Neural progenitor cell (in vitro differentiated cells): Measurements from ENCODE around the gene HIRA. TPM values are rescaled to one million over a fixed set of nuclear protein-coding genes. Genes with fewer than 3 reads are reported as not detected.

Source experiments
- DNase-seq: peaks from one replicate; pipeline ENCODE4 v3.0.0-alpha.2; 2016; ENCODE audit warnings: low spot score
- H2AFZ ChIP-seq: fragments of 200-600 bp; sonication (generic); replicated peaks from 2 replicates; pipeline ENCODE4 v1.6.1; 2016; ENCODE audit warnings: antibody characterized with exemption
- H3F3A ChIP-seq: fragments of 200-600 bp; sonication (generic); 2 replicates; pipeline ENCODE4 v1.6.1; 2016; ENCODE audit warnings: antibody characterized with exemption, low read depth
- H3K27ac ChIP-seq: fragments of 200-600 bp; sonication (generic); 2 replicates; pipeline ENCODE4 v1.5.1; 2016; ENCODE audit warnings: mild to moderate bottlenecking
- H3K27me3 ChIP-seq: fragments of 200-600 bp; sonication (generic); 2 replicates; pipeline ENCODE4 v1.6.1; 2016; ENCODE audit warnings: mild to moderate bottlenecking, moderate library complexity
- H3K36me3 ChIP-seq: fragments of 200-600 bp; sonication (generic); 2 replicates; pipeline ENCODE4 v1.5.1; 2016
- H3K4me1 ChIP-seq: fragments of 200-600 bp; sonication (generic); 2 replicates; pipeline ENCODE4 v1.6.1; 2016; ENCODE audit warnings: mixed run types
- H3K4me2 ChIP-seq: fragments of 200-600 bp; sonication (generic); 2 replicates; pipeline ENCODE4 v1.6.1; 2016
- H3K4me3 ChIP-seq: fragments of 200-600 bp; sonication (generic); 2 replicates; pipeline ENCODE4 v1.5.1; 2016
- H3K79me2 ChIP-seq: fragments of 200-600 bp; sonication (generic); 2 replicates; pipeline ENCODE4 v1.6.1; 2016; ENCODE audit warnings: low read depth
- H3K9ac ChIP-seq: fragments of 200-600 bp; sonication (generic); 2 replicates; pipeline ENCODE4 v1.6.1; 2016
- H3K9me3 ChIP-seq: fragments of 200-600 bp; sonication (generic); 2 replicates; pipeline ENCODE4 v1.5.1; 2016; ENCODE audit warnings: low read depth
- H4K20me1 ChIP-seq: fragments of 200-600 bp; sonication (generic); 2 replicates; pipeline ENCODE4 v1.6.1; 2016; ENCODE audit warnings: low read depth
- H3K27ac Mint-ChIP-seq: 3 replicates; pipeline ENCODE4 v1.8.0; 2021; ENCODE audit warnings: mixed read lengths
- H3K27me3 Mint-ChIP-seq: 2 replicates; pipeline ENCODE4 v1.8.0; 2022; ENCODE audit warnings: low read depth, mild to moderate bottlenecking, inconsistent platforms, moderate library complexity, mixed read lengths; ENCODE audit not compliant: insufficient read depth
- H3K36me3 Mint-ChIP-seq: 3 replicates; pipeline ENCODE4 v1.8.0; 2021; ENCODE audit warnings: mixed read lengths
- H3K4me1 Mint-ChIP-seq: 3 replicates; pipeline ENCODE4 v1.8.0; 2021; ENCODE audit warnings: mixed read lengths
- H3K4me3 Mint-ChIP-seq: 3 replicates; pipeline ENCODE4 v1.8.0; 2021; ENCODE audit warnings: mild to moderate bottlenecking, moderate library complexity, mixed read lengths
- H3K9me3 Mint-ChIP-seq: 3 replicates; pipeline ENCODE4 v1.8.0; 2020; ENCODE audit warnings: mixed read lengths
- CTCF ChIP-seq: fragments of 200-600 bp; sonication (generic); IDR thresholded peaks from 2 replicates; pipeline ENCODE4 v1.5.1; 2017; ENCODE audit warnings: antibody characterized with exemption, mild to moderate bottlenecking
- EZH2 ChIP-seq: fragments of 200-600 bp; sonication (generic); IDR thresholded peaks from 2 replicates; pipeline ENCODE4 v1.6.1; 2017; ENCODE audit warnings: antibody characterized with exemption, mild to moderate bottlenecking, moderate library complexity
- EZH2phosphoT487 ChIP-seq: fragments of 200-600 bp; sonication (generic); IDR thresholded peaks from 2 replicates; pipeline ENCODE4 v1.6.1; 2017; ENCODE audit warnings: antibody characterized with exemption
- total RNA-seq: library from RNA; depleted of rRNA; stranded (reverse); fragments of >200 nt; gene quantifications from 2 replicates; pipeline ENCODE4 v1.2.3, GENCODE V29; 2015; ENCODE audit warnings: low replicate concordance

Gene HIRA
- total RNA-seq, 1 donor from 2014 or later = 18.9 TPM

GRCh38 chr22:19341500-19341899 is 90.0 kb downstream of the HIRA start:
- Histone ChIP-seq H3K4me2 (no peak overlapping the region), H3K27ac (no peak overlapping the region), H3K36me3 (peaks cover 18% of the 10 kb centered on the region), H3F3A (no peaks in the 10 kb centered on the region), H3K4me3 (no peak overlapping the region), H2AFZ (no peak overlapping the region), H4K20me1 (no peaks in the 10 kb centered on the region), H3K9ac (no peak overlapping the region), H3K79me2 (peaks cover 4% of the 10 kb centered on the region), H3K27me3 (no peaks in the 10 kb centered on the region), H3K4me1 (no peaks in the 10 kb centered on the region), H3K9me3 (no peaks in the 10 kb centered on the region)
- no peak for TF ChIP-seq EZH2
- no peak for TF ChIP-seq EZH2phosphoT487
- Mint-ChIP-seq H3K4me3 (no peak overlapping the region), H3K36me3 (peaks cover 90% of the 10 kb centered on the region), H3K27me3 (no peaks in the 10 kb centered on the region), H3K4me1 (no peaks in the 10 kb centered on the region), H3K27ac (no peak overlapping the region), H3K9me3 (peaks cover 59% of the 10 kb centered on the region)
- no peak for DNase-seq

GRCh38 chr22:19337137-19337536 is 94.4 kb downstream of the HIRA start:
- H3K27me3 Mint-ChIP-seq = peaks cover 2% of the 10 kb centered on the region
- no peaks in the 10 kb centered on the region for H3K4me1 Mint-ChIP-seq
- no peaks in the 10 kb centered on the region for H3K4me1 ChIP-seq
- H3K9me3 ChIP-seq = no peaks in the 10 kb centered on the region
- H3K4me3 ChIP-seq = no peak overlapping the region
- H3K4me3 Mint-ChIP-seq = no peak overlapping the region
- peaks cover 4% of the 10 kb centered on the region for H3K79me2 ChIP-seq
- no peaks in the 10 kb centered on the region for H3F3A ChIP-seq
- DNase-seq = no peak
- H3K27ac ChIP-seq = no peak overlapping the region
- H3K36me3 Mint-ChIP-seq = peaks cover 80% of the 10 kb centered on the region
- H3K27ac Mint-ChIP-seq = no peak overlapping the region
- no peaks in the 10 kb centered on the region for H4K20me1 ChIP-seq
- H3K27me3 ChIP-seq = no peaks in the 10 kb centered on the region
- TF ChIP-seq EZH2 (no peak), EZH2phosphoT487 (no peak), CTCF (no peak)
- no peak overlapping the region for H3K9ac ChIP-seq
- H2AFZ ChIP-seq = no peak overlapping the region
- H3K36me3 ChIP-seq = peaks cover 5% of the 10 kb centered on the region
- no peak overlapping the region for H3K4me2 ChIP-seq
- H3K9me3 Mint-ChIP-seq = peaks cover 81% of the 10 kb centered on the region

GRCh38 chr22:19336133-19337075 is 95.1 kb downstream of the HIRA start:
- Histone ChIP-seq H3K27me3 (no peaks in the 10 kb centered on the region), H3K79me2 (peaks cover 4% of the 10 kb centered on the region), H3K27ac (no peak overlapping the region), H3K36me3 (peaks cover 5% of the 10 kb centered on the region), H3K4me2 (no peak overlapping the region), H3F3A (no peaks in the 10 kb centered on the region), H3K9ac (no peak overlapping the region), H2AFZ (no peak overlapping the region), H3K9me3 (no peaks in the 10 kb centered on the region), H3K4me3 (no peak overlapping the region), H3K4me1 (no peaks in the 10 kb centered on the region), H4K20me1 (no peaks in the 10 kb centered on the region)
- peaks cover 80% of the 10 kb centered on the region for H3K9me3 Mint-ChIP-seq
- peaks cover 2% of the 10 kb centered on the region for H3K27me3 Mint-ChIP-seq
- H3K27ac Mint-ChIP-seq = no peak overlapping the region
- no peak overlapping the region for H3K4me3 Mint-ChIP-seq
- H3K4me1 Mint-ChIP-seq = no peaks in the 10 kb centered on the region
- DNase-seq = no peak
- H3K36me3 Mint-ChIP-seq = peaks cover 80% of the 10 kb centered on the region
- no peak for TF ChIP-seq CTCF
- no peak for TF ChIP-seq EZH2phosphoT487
- TF ChIP-seq EZH2 = no peak

GRCh38 chr22:19331975-19332374 is 99.6 kb downstream of the HIRA start:
- Histone ChIP-seq H3K36me3 (peaks cover 8% of the 10 kb centered on the region), H2AFZ (no peak overlapping the region), H3K79me2 (no peaks in the 10 kb centered on the region), H3K4me3 (no peak overlapping the region), H3K27me3 (no peaks in the 10 kb centered on the region), H3K27ac (no peak overlapping the region), H3K4me1 (no peaks in the 10 kb centered on the region), H3F3A (no peaks in the 10 kb centered on the region), H3K9ac (no peak overlapping the region), H4K20me1 (no peaks in the 10 kb centered on the region), H3K9me3 (no peaks in the 10 kb centered on the region), H3K4me2 (no peak overlapping the region)
- peaks cover 54% of the 10 kb centered on the region for H3K9me3 Mint-ChIP-seq
- H3K27ac Mint-ChIP-seq = no peak overlapping the region
- TF ChIP-seq EZH2phosphoT487 (no peak), CTCF (no peak), EZH2 (no peak)
- H3K4me1 Mint-ChIP-seq = no peaks in the 10 kb centered on the region
- peaks cover 5% of the 10 kb centered on the region for H3K27me3 Mint-ChIP-seq
- H3K4me3 Mint-ChIP-seq = no peak overlapping the region
- DNase-seq = no peak
- H3K36me3 Mint-ChIP-seq = peaks cover 71% of the 10 kb centered on the region
